NCI-H446 (cell line): Measurements from ENCODE around the gene PRG3.
"Not testable (repeated sequence)": the region's sequence is repeated elsewhere in the genome, so short reads cannot be mapped to it uniquely, and the experiment has no call there.

Experiments used
- DNase-seq, 2 experiments: peaks; one replicate each; lab custom pipeline; 2025; lab: John Stamatoyannopoulos, UW

Gene PRG3

DNA sequence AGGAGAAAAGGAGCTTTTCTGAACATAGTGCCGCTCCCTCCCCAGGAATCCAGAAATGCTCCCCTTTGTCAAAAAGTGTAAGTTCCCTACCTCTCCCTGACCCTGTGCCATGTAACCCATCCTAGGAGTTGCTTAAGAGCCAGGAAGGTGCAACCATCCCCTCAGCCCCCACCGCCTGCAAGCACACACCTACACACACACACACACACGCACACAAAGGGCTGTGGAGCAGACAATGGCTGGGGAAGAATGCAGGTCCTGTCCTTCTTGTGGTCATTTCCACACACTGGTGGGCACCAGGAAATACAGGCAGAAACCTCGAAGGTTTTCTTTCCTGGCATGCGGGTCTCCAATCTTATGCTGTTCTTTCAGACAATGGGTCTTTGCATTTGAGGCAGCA, 41.6 kb downstream of the PRG3 start:
- DNase-seq, result no peak

DNA sequence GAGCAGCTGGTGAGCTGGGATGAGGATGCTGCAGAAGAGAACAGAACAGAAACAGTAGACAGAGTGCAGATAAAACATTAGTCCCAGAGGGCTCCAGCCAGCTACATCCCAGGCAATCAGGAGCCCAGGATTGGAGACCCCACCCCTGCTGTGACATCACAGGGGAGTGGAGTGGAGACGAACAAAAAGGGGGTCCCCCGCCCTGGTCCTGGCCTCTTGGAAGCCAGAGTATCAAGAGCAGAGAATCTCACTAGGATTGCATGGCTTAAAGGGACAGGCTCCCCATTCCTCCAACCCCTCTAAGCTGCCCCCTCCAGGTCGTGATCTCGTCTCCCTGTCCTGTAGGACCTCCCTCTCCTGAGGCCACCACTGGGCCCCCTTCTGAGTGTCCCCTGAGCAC, 42.8 kb downstream of the PRG3 start, which contains the start of gene P2RX3:
TSS of gene P2RX3 (plus strand) at position 211 of the 400 bp plus-strand sequence. CDS start 199 bp downstream, outside the sequence.
- DNase-seq, result no peak

DNA sequence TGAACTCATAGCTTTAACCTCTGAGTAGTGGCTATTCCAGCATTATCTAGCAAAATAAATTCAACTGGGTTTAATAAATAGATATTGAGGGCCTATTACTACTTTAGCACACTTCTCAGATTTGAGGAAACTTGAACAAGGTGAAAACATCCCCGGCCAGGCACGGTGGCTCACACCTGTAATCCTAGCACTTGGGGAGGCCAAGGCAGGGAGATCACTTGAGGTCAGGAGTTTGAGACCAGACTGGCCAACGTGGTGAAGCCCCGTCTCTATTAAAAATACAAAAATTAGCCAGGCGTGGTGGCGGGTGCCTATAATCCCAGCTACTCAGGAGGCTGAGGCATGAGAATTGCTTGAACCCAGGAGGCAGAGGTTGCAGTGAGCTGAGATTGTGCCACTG, 44.1 kb downstream of the PRG3 start:
- DNase-seq, result not testable (repeated sequence)

DNA sequence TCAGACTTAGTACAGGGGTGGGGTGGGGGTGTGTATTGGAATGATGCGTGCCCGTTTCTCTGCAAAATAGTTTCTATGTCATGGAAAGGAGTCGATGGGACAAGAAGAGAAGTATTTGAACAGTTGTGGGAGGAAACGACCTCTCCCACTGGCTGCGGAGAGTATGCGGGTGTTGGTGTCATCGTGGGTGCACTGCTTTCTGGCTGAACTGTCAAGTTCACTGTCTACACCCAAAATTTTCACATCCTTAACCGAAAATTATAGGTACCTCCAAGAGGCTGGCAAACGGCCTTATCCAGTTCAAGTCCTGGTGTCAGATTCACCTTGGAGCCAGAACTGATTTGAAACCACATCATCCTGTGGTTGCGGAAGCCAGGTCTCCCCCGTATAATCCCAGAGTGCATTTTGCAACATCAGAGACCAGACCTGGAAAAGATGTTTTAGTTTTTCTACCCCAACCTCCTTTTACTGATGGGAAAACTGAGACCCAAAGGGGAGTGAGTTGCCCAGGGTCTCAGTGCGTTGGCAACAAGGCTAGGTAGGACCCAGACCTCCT, 44.8 kb downstream of the PRG3 start:
- DNase-seq, result no peak

DNA sequence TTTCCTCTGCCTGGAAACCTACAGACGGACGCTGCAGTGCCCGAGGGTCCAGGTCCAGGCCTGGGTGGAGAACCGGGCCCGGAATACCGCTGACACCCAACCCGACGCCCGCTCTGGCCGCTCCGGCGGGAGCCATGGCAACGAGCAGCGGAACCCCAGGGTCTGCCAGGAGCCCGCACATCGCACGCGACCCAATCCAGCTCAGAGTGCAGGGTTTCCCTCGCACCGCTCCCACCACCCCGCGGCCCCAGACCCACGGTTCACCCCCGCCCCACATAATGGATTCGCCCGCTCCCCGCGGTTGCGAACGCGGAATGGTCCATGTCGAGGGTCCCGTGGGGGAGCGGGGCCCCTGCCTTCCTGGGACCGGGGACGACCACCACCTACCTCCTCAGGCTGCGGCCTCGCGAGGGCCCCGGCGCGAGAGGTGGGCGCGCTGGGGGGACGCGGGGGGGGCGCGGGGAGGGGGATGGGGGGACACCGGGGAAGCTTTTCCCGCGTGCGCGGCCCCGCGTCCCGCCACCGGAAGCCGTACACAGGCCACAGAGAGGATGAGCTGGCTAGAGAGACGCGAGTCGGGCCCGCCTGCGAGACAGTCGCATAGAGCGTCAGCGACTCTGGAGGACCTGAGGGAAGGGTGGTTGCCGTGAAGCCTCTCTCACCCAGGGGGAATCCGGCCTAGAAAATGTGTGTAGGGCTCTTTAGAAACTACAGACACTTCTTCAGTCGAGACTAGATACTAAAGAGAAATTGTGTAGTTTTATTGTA, 45.4 kb downstream of the PRG3 start, which contains the start of gene SSRP1:
TSS of gene SSRP1 (minus strand) at position 550 of the 768 bp plus-strand sequence. CDS start 771 bp downstream, outside the sequence.
- DNase-seq, result peak; percentile 73 to 93

GRCh38 chr11:57335023-57335342, 46.0 kb downstream of the PRG3 start:
- DNase-seq, result no peak

DNA sequence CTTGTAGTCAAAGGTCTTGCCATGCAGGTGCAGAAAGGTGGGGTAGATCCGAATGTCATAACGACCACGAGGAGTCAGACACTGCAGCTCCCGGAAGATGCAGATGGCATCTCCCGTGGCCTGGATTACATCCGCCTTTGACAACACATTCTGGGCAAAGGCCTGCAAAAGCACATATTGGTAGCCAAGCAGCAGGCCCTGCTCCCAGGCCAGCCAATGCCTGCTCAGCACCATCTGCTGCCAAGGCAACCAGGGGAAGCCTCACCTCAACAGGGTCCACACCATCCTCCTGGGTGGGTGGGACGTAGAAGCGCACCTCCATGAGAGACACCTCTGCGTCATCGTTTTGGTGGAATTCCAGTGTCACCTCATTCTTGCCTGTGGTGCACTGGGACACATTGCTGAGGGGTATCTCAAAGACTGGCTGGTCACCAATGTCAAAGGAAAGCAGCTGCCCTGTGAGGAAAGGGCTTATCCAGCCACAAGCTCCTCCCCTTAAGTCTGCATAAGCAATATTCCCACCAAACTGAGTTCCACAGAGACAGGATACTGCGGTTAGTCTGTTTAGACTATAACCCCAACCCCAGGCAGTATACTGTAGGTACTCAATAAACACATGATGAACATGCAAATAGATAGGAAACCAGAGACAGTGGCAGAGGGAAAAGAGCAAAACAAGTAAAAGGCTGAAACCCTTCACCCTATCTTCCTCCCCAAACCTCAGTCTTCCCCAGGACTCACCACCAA, 48.1 kb downstream of the PRG3 start:
- DNase-seq, result no peak

- no peak for DNase-seq
Measured at GRCh38 chr11:57331720-57332119, 49.2 kb downstream of the PRG3 start.

GRCh38 chr11:57330029-57330428, 50.9 kb downstream of the PRG3 start:
- DNase-seq, result no peak

DNA sequence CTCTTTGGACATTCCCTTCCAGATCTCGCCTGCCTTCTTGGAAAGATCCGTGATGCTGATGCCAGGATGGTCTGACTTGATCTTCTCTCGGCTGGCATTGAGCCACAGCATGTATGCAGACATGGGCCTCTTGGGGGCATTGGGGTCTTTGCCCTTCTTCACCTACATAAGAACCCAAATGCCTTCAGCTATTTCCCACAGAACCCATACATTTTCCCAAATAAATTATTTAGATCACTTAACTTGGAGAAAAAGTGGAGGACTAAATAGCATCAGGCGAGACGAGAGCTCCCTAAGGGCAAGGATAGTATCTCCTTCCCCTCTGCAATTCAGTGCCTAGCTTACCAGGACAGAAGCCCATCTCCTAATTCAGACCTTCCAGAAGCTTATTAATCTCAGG, 53.2 kb downstream of the PRG3 start:
- no peak for DNase-seq
